SK-N-SH (cell line): ENCODE results near the gene UPF3A. TPM values are rescaled to one million over a fixed set of nuclear protein-coding genes. Genes with fewer than 3 reads are reported as not detected.
"Not testable (repeated sequence)": the region's sequence is repeated elsewhere in the genome, so short reads cannot be mapped to it uniquely, and the experiment has no call there.

Source experiments
- CTCF ChIA-PET: fragments of 300-600, 350-600 bp; formaldehyde crosslinking; extraction: SDS; loops from one replicate; lab custom pipeline; 2021; lab: Yijun Ruan, JAX
- POLR2A ChIA-PET: fragments of 350-600 bp; sonication (Branson Sonifier 250); formaldehyde crosslinking; extraction: SDS; loops from one replicate; lab custom pipeline; 2020; ENCODE audit warnings: antibody characterized with exemption, inconsistent platforms; lab: Yijun Ruan, JAX
- DNase-seq: peaks from one replicate; pipeline ENCODE4 v3.0.0; 2012
- H2AFZ ChIP-seq: fragments of 200-600 bp; sonication (generic); 2 replicates; pipeline ENCODE4 v1.8.1; 2016; ENCODE audit warnings: antibody characterized with exemption, mild to moderate bottlenecking, low read depth
- H3F3A ChIP-seq: fragments of 200-600 bp; sonication (generic); replicated peaks from 2 replicates; pipeline ENCODE3; 2016; ENCODE audit warnings: antibody characterized with exemption, mild to moderate bottlenecking; ENCODE audit not compliant: insufficient read depth
- H3K27ac ChIP-seq, 2 experiments: fragments of 200-500 bp in 1 of 2; fragments of 200-600 bp in 1 of 2; sonication (Bioruptor generic) in 1 of 2; sonication (generic), shearing (Covaris generic) in 1 of 2; 2 replicates each; pipeline versions ENCODE4 v1.5.1 to v1.6.1; 2014 to 2016; ENCODE audit warnings: low read depth in 2 of 2, inconsistent platforms in 1 of 2, low read length in 1 of 2, mild to moderate bottlenecking in 1 of 2, mixed read lengths in 1 of 2
- H3K27me3 ChIP-seq: fragments of 200-600 bp; sonication (generic), shearing (Covaris generic); 2 replicates; pipeline ENCODE4 v1.6.1; 2016; ENCODE audit warnings: mixed run types; ENCODE audit not compliant: insufficient read depth
- H3K36me3 ChIP-seq, 2 experiments: fragments of 200-500 bp in 1 of 2; fragments of 200-600 bp in 1 of 2; sonication (Bioruptor generic) in 1 of 2; sonication (generic) in 1 of 2; replicated peaks in 1 of 2; 2 replicates each; pipeline versions ENCODE3 to v1.5.1; 2014 to 2016; ENCODE audit warnings: low read length in 1 of 2, mild to moderate bottlenecking in 1 of 2; ENCODE audit not compliant: insufficient read depth in 2 of 2, control insufficient read depth in 1 of 2
- H3K4me1 ChIP-seq, 2 experiments: fragments of 200-500 bp in 1 of 2; fragments of 200-600 bp in 1 of 2; sonication (Bioruptor generic) in 1 of 2; sonication (generic), shearing (Covaris generic) in 1 of 2; 2 replicates each; pipeline versions ENCODE4 v1.5.1 to v1.6.1; 2014 to 2016; ENCODE audit warnings: low read depth in 1 of 2, low read length in 1 of 2, mixed run types in 1 of 2; ENCODE audit not compliant: insufficient read depth in 2 of 2, control insufficient read depth in 1 of 2
- H3K4me2 ChIP-seq: fragments of 200-600 bp; sonication (generic), shearing (Covaris generic); 2 replicates; pipeline ENCODE4 v1.6.1; 2017; ENCODE audit warnings: mixed run types
- H3K4me3 ChIP-seq, 2 experiments: fragments of 200-500 bp in 1 of 2; fragments of 200-600 bp in 1 of 2; sonication (Bioruptor generic) in 1 of 2; sonication (generic), shearing (Covaris generic) in 1 of 2; 2 replicates each; pipeline versions ENCODE4 v1.5.1 to v1.8.1; 2014 to 2016; ENCODE audit warnings: low read depth in 2 of 2, inconsistent platforms in 1 of 2, low read length in 1 of 2, mild to moderate bottlenecking in 1 of 2, mixed read lengths in 1 of 2, moderate library complexity in 1 of 2
- H3K79me2 ChIP-seq: fragments of 200-600 bp; sonication (generic); 2 replicates; pipeline ENCODE4 v1.8.1; 2017; ENCODE audit warnings: mild to moderate bottlenecking; ENCODE audit not compliant: insufficient read depth
- H3K9ac ChIP-seq: fragments of 200-600 bp; sonication (generic); 2 replicates; pipeline ENCODE4 v1.6.1; 2017; ENCODE audit warnings: mixed run types
- H3K9me2 ChIP-seq: fragments of 200-600 bp; sonication (generic); 2 replicates; pipeline ENCODE4 v1.6.1; 2017; ENCODE audit warnings: mixed run types
- H3K9me3 ChIP-seq: fragments of 200-600 bp; sonication (generic); 2 replicates; pipeline ENCODE4 v1.6.1; 2017; ENCODE audit warnings: mixed run types, mild to moderate bottlenecking, moderate library complexity
- H4K20me1 ChIP-seq: fragments of 200-600 bp; sonication (generic); 2 replicates; pipeline ENCODE4 v1.6.1; 2017; ENCODE audit warnings: mild to moderate bottlenecking, mixed run types; ENCODE audit not compliant: insufficient read depth
- MEF2A ChIP-seq: IDR thresholded peaks from 2 replicates; pipeline ENCODE4 v1.4.0; 2012; ENCODE audit warnings: low read depth, borderline replicate concordance
- RAD21 ChIP-seq: IDR thresholded peaks from 2 replicates; pipeline ENCODE4 v1.6.1; 2012; ENCODE audit warnings: mild to moderate bottlenecking, low read length
- RFX5 ChIP-seq: IDR thresholded peaks from 2 replicates; pipeline ENCODE4 v1.6.1; 2012; ENCODE audit warnings: mild to moderate bottlenecking, improper control_type of control experiment, low read length
- WGBS: methylation state at CpG from one replicate; pipeline ENCODE4 v1.1.6; 2017; ENCODE audit warnings: low lambda C conversion rate; 5-methylcytosine and 5-hydroxymethylcytosine counted together
- polyA plus RNA-seq, 3 experiments: library from polyadenylated mRNA; depleted of rRNA; stranded (reverse); fragments of >200 nt; gene quantifications; 2 replicates each; pipeline ENCODE4 v1.2.3, GENCODE V29; 2012
- TF ChIP-seq, protein P1 (sequence below): IDR thresholded peaks from 2 replicates; pipeline ENCODE4 v1.4.0; 2012; ENCODE audit warnings: low read depth, borderline replicate concordance
- TF ChIP-seq, protein P2 (sequence below): fragments of 200-600 bp; sonication (generic); IDR thresholded peaks from 2 replicates; pipeline ENCODE4 v1.6.1; 2017; ENCODE audit warnings: antibody characterized with exemption, mild to moderate bottlenecking, moderate library complexity
- TF ChIP-seq, protein P3 (sequence below): fragments of 150-350 bp; IDR thresholded peaks from 2 replicates; pipeline ENCODE4 v1.6.1; 2017; ENCODE audit warnings: antibody characterized with exemption, low read length, low read depth, borderline replicate concordance

UPF3A gene
- polyA plus RNA-seq, 1 of the 3 experiments (the other 2 are of a cell fraction), result 63.2 TPM

DNA sequence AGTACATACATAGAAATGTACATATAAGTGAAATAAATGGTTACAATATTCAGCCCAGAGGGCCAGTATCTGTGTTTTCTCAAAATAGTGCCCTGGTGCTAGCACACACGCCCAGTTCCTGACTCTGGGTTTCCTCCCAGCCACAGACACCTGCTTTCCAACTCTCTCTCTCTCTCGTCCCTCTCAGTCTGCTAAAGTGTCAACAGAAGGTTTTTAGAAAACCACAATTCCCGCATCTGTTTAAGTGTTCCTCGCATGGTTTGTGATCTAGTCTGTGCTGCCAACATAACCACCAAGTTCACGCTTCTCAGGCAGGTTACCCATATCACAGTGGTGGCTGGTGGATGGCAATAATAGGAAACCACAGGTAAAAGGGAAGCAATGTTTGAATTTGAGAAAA is 17.8 kb upstream of the UPF3A start:
- H3F3A ChIP-seq, result peaks cover 51% of the 10 kb centered on the region
- peak overlapping the region in 1 of 2 experiments; percentile 84; a peak in 2 of 4 replicates for H3K27ac ChIP-seq
- no peak for TF ChIP-seq RFX5
- TF ChIP-seq, protein P1, sequence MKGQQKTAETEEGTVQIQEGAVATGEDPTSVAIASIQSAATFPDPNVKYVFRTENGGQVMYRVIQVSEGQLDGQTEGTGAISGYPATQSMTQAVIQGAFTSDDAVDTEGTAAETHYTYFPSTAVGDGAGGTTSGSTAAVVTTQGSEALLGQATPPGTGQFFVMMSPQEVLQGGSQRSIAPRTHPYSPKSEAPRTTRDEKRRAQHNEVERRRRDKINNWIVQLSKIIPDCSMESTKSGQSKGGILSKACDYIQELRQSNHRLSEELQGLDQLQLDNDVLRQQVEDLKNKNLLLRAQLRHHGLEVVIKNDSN, result no peak
- TF ChIP-seq, protein P2, sequence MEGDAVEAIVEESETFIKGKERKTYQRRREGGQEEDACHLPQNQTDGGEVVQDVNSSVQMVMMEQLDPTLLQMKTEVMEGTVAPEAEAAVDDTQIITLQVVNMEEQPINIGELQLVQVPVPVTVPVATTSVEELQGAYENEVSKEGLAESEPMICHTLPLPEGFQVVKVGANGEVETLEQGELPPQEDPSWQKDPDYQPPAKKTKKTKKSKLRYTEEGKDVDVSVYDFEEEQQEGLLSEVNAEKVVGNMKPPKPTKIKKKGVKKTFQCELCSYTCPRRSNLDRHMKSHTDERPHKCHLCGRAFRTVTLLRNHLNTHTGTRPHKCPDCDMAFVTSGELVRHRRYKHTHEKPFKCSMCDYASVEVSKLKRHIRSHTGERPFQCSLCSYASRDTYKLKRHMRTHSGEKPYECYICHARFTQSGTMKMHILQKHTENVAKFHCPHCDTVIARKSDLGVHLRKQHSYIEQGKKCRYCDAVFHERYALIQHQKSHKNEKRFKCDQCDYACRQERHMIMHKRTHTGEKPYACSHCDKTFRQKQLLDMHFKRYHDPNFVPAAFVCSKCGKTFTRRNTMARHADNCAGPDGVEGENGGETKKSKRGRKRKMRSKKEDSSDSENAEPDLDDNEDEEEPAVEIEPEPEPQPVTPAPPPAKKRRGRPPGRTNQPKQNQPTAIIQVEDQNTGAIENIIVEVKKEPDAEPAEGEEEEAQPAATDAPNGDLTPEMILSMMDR, result no peak
- TF ChIP-seq MEF2A, result no peak
- TF ChIP-seq, protein P3, sequence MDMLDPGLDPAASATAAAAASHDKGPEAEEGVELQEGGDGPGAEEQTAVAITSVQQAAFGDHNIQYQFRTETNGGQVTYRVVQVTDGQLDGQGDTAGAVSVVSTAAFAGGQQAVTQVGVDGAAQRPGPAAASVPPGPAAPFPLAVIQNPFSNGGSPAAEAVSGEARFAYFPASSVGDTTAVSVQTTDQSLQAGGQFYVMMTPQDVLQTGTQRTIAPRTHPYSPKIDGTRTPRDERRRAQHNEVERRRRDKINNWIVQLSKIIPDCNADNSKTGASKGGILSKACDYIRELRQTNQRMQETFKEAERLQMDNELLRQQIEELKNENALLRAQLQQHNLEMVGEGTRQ, result no peak
- no peak for TF ChIP-seq RAD21
- no peak overlapping the region for H3K4me3 ChIP-seq
- no peaks in the 10 kb centered on the region for H3K9me3 ChIP-seq
- POLR2A ChIA-PET, result no interaction called here
- DNase-seq, result no peak
- no peak overlapping the region for H3K9ac ChIP-seq
- H3K36me3 ChIP-seq, result peaks cover 81 to 89% of the 10 kb centered on the region in 2 experiments
- peaks cover 0 to 24% of the 10 kb centered on the region in 2 experiments; a peak in 2 of 4 replicates for H3K4me1 ChIP-seq
- H3K4me2 ChIP-seq, result no peak overlapping the region
- no peaks in the 10 kb centered on the region for H3K9me2 ChIP-seq
- no peaks in the 10 kb centered on the region for H3K27me3 ChIP-seq
- H4K20me1 ChIP-seq, result no peaks in the 10 kb centered on the region
- peaks cover 8% of the 10 kb centered on the region; the same call in 1 of the 2 replicates for H3K79me2 ChIP-seq
- no peak overlapping the region for H2AFZ ChIP-seq
- 93% methylated on average over 5 of the region's 5 CpGs for WGBS
- CTCF ChIA-PET, result no interaction called here

DNA sequence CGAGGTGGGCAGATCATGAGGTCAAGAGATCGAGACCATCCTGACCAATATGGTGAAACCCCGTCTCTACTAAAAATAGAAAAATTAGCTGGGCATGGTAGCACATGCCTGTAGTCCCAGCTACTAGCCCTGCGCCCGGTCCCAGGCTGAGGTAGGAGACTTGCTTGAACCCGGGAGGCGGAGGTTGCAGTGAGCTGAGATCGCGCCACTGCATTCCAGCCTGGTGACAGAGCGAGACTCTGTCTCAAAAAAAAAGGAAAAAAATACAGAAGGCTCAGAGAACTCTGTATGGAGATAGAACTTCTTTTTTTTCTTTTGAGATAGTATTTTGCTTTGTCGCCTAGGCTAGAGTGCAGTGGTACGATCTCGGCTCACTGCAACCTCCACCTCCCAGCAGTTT is 17.1 kb upstream of the UPF3A start:
- H3K4me1 ChIP-seq, result peaks cover 0 to 24% of the 10 kb centered on the region in 2 experiments; a peak in 2 of 4 replicates
- H3K79me2 ChIP-seq, POLR2A ChIA-PET, H2AFZ ChIP-seq, DNase-seq, H3K9me2 ChIP-seq, H3K27me3 ChIP-seq, H3K4me3 ChIP-seq, H4K20me1 ChIP-seq, H3K9me3 ChIP-seq: not testable (repeated sequence)
- H3K36me3 ChIP-seq, result peaks cover 81 to 89% of the 10 kb centered on the region in 2 experiments
- peak overlapping the region; percentile 50; the same call in 1 of the 2 replicates for H3K9ac ChIP-seq
- WGBS, result 95% methylated on average over 13 of the region's 13 CpGs
- H3F3A ChIP-seq, result peaks cover 51% of the 10 kb centered on the region
- CTCF ChIA-PET, result interaction anchor here (1.0 kb wide), 1 partner anchor 625 kb away, joined by 4 read pairs; no protein-coding TSS in a partner anchor
- peak overlapping the region; percentile 63 for H3K4me2 ChIP-seq
- peak overlapping the region in 1 of 2 experiments; percentile 84; a peak in 2 of 4 replicates for H3K27ac ChIP-seq
